NB4 (cell line): Measurements from ENCODE around the gene PDZD2.

ENCODE experiments used
- DNase-seq: peaks from one replicate; pipeline ENCODE4 v3.0.0; 2010; ENCODE audit warnings: low read depth
- H3K4me3 ChIP-seq: one replicate; pipeline ENCODE4 v1.5.1; 2011; ENCODE audit warnings: mild to moderate bottlenecking, low read depth, low read length, moderate library complexity
- CTCF ChIP-seq: IDR thresholded peaks from one replicate; pipeline ENCODE4 v1.5.1; 2012; ENCODE audit warnings: low read depth, low read length
- MYC ChIP-seq: IDR thresholded peaks from 2 replicates; pipeline ENCODE4 v1.6.1; 2011; ENCODE audit warnings: low read depth, low read length
- POLR2A ChIP-seq: IDR thresholded peaks from 2 replicates; pipeline ENCODE4 v1.6.1; 2011; ENCODE audit warnings: mild to moderate bottlenecking; ENCODE audit not compliant: insufficient read length; ENCODE audit errors: extremely low read depth
- TF ChIP-seq, protein P1 (sequence below): IDR thresholded peaks from 2 replicates; pipeline ENCODE4 v1.6.1; 2011; ENCODE audit warnings: low read depth, low read length

PDZD2 gene

DNA sequence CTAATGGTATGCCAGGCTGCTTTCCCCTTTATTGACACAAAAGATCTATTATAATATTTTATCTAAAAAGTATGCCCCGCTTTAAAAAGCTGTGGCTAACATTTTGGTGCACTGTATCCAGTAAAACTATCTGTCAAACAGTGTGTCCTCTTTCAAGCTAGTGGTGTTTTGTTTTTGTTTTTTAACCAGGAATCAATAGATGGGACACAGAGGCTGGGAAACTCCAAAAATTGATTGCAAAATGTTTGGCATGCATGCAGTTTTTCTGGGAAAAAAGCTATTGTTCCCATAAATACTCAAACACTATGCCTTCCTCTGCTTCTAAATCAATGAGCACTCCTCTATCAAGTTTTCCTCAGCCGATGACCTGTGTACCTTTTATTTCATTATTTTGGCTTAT, 34.3 kb upstream of the PDZD2 start:
- DNase-seq: no peak
- TF ChIP-seq MYC (no peak), CTCF (no peak), POLR2A (no peak)
- TF ChIP-seq, protein P1, sequence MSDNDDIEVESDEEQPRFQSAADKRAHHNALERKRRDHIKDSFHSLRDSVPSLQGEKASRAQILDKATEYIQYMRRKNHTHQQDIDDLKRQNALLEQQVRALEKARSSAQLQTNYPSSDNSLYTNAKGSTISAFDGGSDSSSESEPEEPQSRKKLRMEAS: no peak
- H3K4me3 ChIP-seq: no peak overlapping the region

GRCh38 chr5:31605920-31606319, 33.0 kb upstream of the PDZD2 start:
- H3K4me3 ChIP-seq: no peak overlapping the region
- no peak for DNase-seq
- no peak for TF ChIP-seq MYC
- no peak for TF ChIP-seq POLR2A
- no peak for TF ChIP-seq CTCF
- TF ChIP-seq, protein P1: no peak

DNA sequence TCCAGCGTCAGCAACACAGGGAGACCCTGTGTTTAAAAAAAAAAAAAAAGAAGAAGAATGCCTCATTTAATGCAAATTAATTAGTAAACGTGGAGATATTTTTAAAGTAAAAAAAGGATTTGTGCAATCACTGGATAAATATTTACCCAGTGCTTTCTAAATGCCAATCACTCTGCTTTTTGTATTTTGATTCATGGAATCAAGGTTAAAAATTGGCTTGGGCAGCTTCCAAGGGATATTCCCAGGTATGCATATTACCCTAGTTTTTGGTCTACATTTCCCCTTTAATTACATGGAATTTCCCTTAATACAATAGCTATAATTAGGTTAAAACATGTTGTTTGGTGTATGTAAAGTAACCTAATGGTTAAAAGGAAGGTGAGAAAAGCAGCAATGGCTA, 31.4 kb upstream of the PDZD2 start:
- no peak for TF ChIP-seq MYC
- TF ChIP-seq CTCF: no peak
- TF ChIP-seq POLR2A: no peak
- TF ChIP-seq, protein P1: no peak
- H3K4me3 ChIP-seq: no peak overlapping the region

GRCh38 chr5:31611002-31611401, 27.9 kb upstream of the PDZD2 start:
- TF ChIP-seq MYC: no peak
- TF ChIP-seq POLR2A: no peak
- TF ChIP-seq, protein P1: no peak
- DNase-seq: no peak
- H3K4me3 ChIP-seq: no peak overlapping the region

More for the DNA sequence above, 31.4 kb upstream of the PDZD2 start:
- no peak for DNase-seq

DNA sequence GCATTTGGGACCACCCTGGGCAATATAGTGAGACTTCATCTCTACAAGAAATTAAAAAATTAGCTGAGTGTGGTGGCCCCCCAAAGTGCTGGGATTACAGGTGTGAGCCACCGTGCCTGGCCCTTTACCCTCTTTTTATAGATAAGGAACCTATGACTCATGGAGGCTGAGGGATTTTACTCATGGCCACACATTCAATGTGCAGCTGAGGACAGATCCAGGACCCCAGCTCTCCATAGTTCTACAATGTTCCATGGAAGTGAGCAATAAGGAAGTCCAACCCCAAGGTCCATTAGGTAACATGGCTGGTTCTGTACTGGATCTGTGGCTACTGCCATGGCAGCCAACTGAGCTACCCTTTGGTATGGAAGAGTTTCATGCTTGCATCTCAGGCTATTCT, 25.3 kb upstream of the PDZD2 start:
- H3K4me3 ChIP-seq: no peak overlapping the region
- no peak for DNase-seq
- TF ChIP-seq CTCF (no peak), POLR2A (no peak), MYC (no peak)
- TF ChIP-seq, protein P1: no peak

GRCh38 chr5:31614151-31615020, 24.5 kb upstream of the PDZD2 start:
- DNase-seq: no peak
- H3K4me3 ChIP-seq: no peak overlapping the region
- TF ChIP-seq MYC (no peak), CTCF (no peak), POLR2A (no peak)
- TF ChIP-seq, protein P1: no peak
